NCI-H2107 (cell line): Measurements from ENCODE around the gene FLCN.
A peak's percentile ranks its signal among the peaks of the same experiment; 100 is the strongest.
"Not testable (repeated sequence)": the region's sequence is repeated elsewhere in the genome, so short reads cannot be mapped to it uniquely, and the experiment has no call there.

Experiments used
- DNase-seq: peaks from one replicate; lab custom pipeline; 2025; lab: John Stamatoyannopoulos, UW

The FLCN gene

GRCh38 chr17:17206913-17207335 is 30.0 kb downstream of the FLCN start:
- no peak for DNase-seq

DNA sequence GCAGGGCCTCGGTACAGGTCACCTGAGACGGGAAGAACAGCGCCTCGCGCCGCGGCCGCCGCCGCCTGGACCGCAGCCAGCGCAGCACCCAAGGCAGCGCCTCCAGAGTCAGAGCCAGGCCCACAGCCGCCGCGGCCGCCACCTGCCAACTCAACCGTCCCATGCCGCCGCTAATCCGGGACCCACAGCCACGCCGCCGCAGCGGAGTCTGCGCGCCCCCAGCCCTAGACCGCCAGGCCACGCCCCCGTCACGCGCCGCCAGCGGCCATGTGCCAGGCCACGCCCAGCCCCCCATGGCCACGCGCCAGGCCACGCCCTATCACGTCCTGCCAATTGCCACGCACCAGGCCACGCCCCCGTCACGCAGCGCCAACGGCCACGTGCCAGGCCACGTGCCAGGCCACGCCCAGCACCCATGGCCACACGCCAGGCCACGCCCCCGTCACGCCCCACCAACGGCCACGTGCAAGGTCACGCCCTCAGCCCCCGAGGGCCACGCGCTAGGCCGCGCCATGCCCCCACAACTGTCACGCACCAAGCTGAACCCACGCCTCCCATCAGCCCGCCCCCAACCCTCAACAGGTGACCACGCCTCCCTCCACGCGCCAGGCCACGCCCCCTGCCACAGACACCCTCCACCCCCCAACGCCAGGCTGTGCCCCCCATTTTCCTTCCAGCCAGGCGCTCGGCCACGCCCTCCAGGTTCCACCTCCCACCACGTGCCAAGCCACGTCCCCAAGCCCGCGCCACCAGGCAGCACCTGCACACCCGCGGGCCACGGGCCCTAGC is 30.6 kb downstream of the FLCN start, which contains the start of gene PLD6:
Gene PLD6, minus strand, starts transcription at position 210 of the 789 bp plus-strand sequence. Its CDS starts 47 bp downstream, at position 163.
- peak; percentile 87 for DNase-seq

DNA sequence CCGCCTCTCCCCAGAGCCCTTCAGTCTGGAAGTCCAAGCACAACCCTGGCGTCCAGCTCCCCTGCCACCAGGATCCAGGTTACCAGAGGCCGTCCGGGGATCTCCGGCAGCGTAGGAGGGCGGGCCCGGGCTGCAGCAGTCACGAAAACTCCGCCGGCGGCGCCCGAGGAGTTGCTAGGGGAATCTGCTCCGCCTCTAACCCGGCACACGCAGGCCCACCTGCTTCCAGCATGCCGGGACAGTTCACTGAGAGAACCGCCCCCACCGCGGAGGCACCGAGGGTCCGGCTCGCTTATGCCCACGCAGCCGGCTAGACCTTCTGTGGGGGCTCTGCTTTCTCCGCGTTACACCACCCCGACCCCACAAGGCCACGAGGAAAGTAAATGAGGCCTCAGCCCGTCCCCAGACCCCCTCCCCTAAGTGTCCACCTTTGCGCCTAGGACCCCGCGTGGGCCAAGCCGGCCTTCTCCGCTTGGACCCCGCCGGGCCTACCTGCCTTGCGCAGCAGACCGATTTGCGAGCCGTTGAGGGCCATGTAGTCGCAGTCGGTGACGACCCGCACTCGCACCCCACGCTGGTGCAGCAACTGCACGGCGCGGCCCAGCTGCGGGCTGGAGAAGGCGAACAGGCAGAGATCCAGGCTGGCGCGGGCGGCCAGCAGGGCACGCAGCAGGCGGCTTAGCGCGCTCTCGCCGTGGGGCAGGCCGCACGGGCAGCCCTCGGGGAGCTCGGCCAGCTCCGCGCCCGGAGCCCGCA is 31.4 kb downstream of the FLCN start:
- no peak for DNase-seq

GRCh38 chr17:17204635-17205231 is 32.2 kb downstream of the FLCN start:
- DNase-seq, result no peak

- no peak for DNase-seq
Measured at GRCh38 chr17:17204041-17204591, 32.9 kb downstream of the FLCN start.

DNA sequence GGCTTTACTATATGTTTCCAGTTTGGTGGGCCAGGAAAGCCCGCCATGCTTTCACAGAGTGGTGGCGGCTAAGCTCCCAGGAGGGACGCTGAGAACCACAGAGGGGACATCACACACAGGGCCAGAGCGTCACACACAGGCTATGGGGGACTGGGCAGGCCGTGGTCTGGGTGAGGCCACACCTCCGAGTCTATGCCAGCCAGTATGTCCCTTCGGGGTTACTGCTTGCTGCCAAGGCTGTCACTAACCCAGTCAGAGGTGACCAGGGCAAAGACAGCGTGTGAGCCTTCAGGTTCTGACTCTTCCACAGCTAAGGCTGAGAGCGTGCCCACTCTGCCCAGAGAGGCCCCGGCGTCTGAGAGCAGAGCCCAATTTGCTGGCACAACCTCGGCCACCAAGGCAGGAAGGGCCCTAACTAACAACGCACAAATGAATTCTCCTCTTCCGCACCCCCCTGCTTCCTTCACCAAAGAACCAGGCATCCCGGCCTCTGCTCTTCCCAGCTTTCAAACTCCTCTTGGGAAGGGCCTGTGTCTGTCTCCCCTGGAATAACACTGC is 33.7 kb downstream of the FLCN start:
- no peak for DNase-seq

DNA sequence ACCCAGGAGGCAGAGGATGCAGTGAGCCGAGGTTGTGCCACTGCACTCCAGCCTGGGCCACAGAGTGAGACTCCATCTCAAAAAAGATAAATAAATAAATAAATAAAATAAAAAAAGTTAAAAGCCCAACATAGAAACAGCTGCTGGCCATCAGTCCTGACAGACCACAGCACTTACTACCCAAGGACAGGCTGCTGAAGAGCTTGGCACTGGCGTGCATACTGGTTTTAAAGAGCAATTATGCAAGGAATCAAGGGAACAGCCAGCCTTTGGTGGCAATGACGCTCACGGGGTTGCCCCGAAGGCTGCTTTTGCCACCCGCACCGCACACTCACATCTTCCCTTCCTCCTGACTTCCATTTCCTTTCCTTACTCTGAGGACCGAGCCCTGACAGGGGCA is 35.1 kb downstream of the FLCN start:
- no peak for DNase-seq

GRCh38 chr17:17201271-17201670 is 35.7 kb downstream of the FLCN start:
- no peak for DNase-seq

GRCh38 chr17:17200831-17201230 is 36.1 kb downstream of the FLCN start:
- DNase-seq, result no peak

- no peak for DNase-seq
Measured at GRCh38 chr17:17200311-17200710, 36.7 kb downstream of the FLCN start.

GRCh38 chr17:17198281-17198680 is 38.7 kb downstream of the FLCN start:
- DNase-seq, result no peak

DNA sequence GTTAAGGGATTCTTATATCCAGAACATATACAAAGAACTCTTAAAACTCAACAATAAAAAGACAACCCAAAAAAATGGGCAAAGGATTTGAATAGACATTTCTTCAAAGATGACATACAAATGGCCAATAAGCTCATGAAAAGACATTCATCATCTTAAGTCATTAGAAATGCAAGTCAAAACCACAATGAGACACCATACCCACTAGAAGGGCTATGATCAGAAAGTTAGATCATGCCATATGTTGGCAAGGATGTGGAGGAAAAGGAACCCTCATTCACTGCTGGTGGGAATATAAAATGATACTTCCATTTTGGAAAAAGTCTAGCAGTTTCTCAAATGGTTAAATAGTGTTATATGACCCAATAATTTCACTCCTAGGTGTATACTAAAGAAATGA is 40.2 kb downstream of the FLCN start:
- DNase-seq, result no peak

DNA sequence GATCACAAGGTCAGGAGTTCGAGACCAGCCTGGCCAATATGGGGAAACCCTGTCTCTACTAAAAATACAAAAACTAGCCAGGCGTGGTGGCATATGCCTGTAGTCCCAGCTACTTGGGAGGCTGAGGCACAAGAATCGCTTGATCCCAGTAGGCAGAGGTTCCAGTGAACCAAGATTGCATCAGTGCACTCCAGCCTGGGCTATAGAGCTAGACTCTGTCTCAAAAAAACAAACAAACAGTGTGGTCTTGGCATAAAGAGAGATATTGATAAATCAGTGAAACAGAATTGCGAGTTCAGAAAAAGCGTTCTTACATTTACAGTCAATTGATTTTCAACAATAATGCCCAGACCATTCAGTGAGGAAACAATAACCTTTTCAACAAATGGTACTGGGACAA is 41.5 kb downstream of the FLCN start:
- DNase-seq, result not testable (repeated sequence)

- DNase-seq, result no peak
Measured at GRCh38 chr17:17191961-17192381, 45.0 kb downstream of the FLCN start.

GRCh38 chr17:17191346-17191792 is 45.6 kb downstream of the FLCN start:
- no peak for DNase-seq

DNA sequence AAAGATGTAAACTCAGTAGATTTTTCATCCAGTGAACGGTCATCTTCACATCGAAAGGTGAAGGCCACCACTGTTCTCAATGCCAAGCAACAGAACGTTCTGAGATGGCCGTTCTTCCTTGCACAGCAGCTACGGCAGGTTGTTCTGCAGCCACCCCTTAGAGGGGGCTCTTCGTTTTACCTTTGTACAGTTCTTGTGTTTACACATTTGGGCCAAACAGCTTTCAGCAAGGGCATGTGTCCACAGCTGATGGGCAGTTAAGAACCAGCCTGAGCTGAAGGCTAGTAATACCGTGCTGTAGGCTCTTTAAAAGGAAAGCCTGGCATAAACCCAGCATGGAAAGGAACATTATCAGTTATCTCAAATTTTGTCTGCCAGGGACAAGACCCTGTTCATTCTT is 46.8 kb downstream of the FLCN start:
- DNase-seq, result no peak

GRCh38 chr17:17189559-17189958 is 47.4 kb downstream of the FLCN start:
- no peak for DNase-seq

GRCh38 chr17:17188586-17188985 is 48.4 kb downstream of the FLCN start:
- no peak for DNase-seq

- no peak for DNase-seq
Measured at GRCh38 chr17:17186551-17187505, 50.1 kb downstream of the FLCN start.

- no peak for DNase-seq
Measured at GRCh38 chr17:17186051-17186450, 50.9 kb downstream of the FLCN start.
